GM19452 (cell line): Measurements from ENCODE around the gene ESPN.
"Not testable (repeated sequence)": the region's sequence is repeated elsewhere in the genome, so short reads cannot be mapped to it uniquely, and the experiment has no call there.

Source experiments
- ATAC-seq: cut with Tn5 transposase; IDR thresholded peaks from one replicate; pipeline ENCODE4 v1.9.1; 2021; ENCODE audit not compliant: unreplicated experiment

ESPN gene

GRCh38 chr1:6477039-6477820, 52.7 kb downstream of the ESPN start:
- no peak for ATAC-seq

GRCh38 chr1:6481820-6482219, 57.2 kb downstream of the ESPN start:
- ATAC-seq, result no peak

- ATAC-seq, result no peak
These were observed 58.6 kb downstream of the ESPN start for GRCh38 chr1:6483017-6483760.

- ATAC-seq, result no peak
These were observed 59.2 kb downstream of the ESPN start for GRCh38 chr1:6483761-6484117.

GRCh38 chr1:6484826-6485167, 60.2 kb downstream of the ESPN start:
- no peak for ATAC-seq

GRCh38 chr1:6485168-6486101, 60.9 kb downstream of the ESPN start:
- ATAC-seq, result no peak

GRCh38 chr1:6486433-6487011, 61.9 kb downstream of the ESPN start:
- no peak for ATAC-seq

- no peak for ATAC-seq
These were observed 63.4 kb downstream of the ESPN start for GRCh38 chr1:6487804-6488484.

- no peak for ATAC-seq
These were observed 64.2 kb downstream of the ESPN start for GRCh38 chr1:6488602-6489382.

- ATAC-seq, result no peak
These were observed 64.8 kb downstream of the ESPN start for GRCh38 chr1:6489383-6489765.

GRCh38 chr1:6489799-6490180, 65.2 kb downstream of the ESPN start:
- peak; percentile 62 for ATAC-seq

GRCh38 chr1:6490181-6491080, 65.9 kb downstream of the ESPN start:
- ATAC-seq, result no peak

- ATAC-seq, result no peak
These were observed 66.5 kb downstream of the ESPN start for GRCh38 chr1:6491081-6491449.

- ATAC-seq, result no peak
These were observed 66.9 kb downstream of the ESPN start, which contains the start of gene PLEKHG5 for GRCh38 chr1:6491480-6491962. PLEKHG5 (minus strand) TSS chr1:6491667; CDS start chr1:6477571, 14,096 bp downstream.

GRCh38 chr1:6491966-6492365, 67.4 kb downstream of the ESPN start:
- no peak for ATAC-seq

GRCh38 chr1:6493834-6494223, 69.3 kb downstream of the ESPN start:
- not testable (repeated sequence) for ATAC-seq

GRCh38 chr1:6494627-6495026, 70.1 kb downstream of the ESPN start:
- no peak for ATAC-seq

- no peak for ATAC-seq
These were observed 70.5 kb downstream of the ESPN start for GRCh38 chr1:6495041-6495441.
